Activated T-cell treated with anti-CD3 and anti-CD28 coated beads, Interleukin-2, amount 50 U/mL, for 48 hours (primary cell): ENCODE results near the gene NEU1.
A peak's percentile ranks its signal among the peaks of the same experiment; 100 is the strongest.
"Not testable (repeated sequence)": the region's sequence is repeated elsewhere in the genome, so short reads cannot be mapped to it uniquely, and the experiment has no call there.

ENCODE experiments used
- DNase-seq, 2 experiments: peaks; one replicate each; pipeline ENCODE4 v3.0.0-alpha.2; 2020

The NEU1 gene

GRCh38 chr6:31862344-31863235 lies at the start of gene NEU1:
Gene NEU1, minus strand, starts transcription at chr6:31862821. Its CDS starts 45 bp downstream, at chr6:31862776.
- DNase-seq = peak; percentile 98

- no peak for DNase-seq
Measured at GRCh38 chr6:31911826-31912585, 49.4 kb upstream of the NEU1 start.

GRCh38 chr6:31909298-31909697 lies 46.7 kb upstream of the NEU1 start:
- not testable (repeated sequence) for DNase-seq

- no peak for DNase-seq
Measured at GRCh38 chr6:31908791-31909190, 46.2 kb upstream of the NEU1 start.

GRCh38 chr6:31908255-31908654 lies 45.6 kb upstream of the NEU1 start:
- DNase-seq = not testable (repeated sequence)

DNA sequence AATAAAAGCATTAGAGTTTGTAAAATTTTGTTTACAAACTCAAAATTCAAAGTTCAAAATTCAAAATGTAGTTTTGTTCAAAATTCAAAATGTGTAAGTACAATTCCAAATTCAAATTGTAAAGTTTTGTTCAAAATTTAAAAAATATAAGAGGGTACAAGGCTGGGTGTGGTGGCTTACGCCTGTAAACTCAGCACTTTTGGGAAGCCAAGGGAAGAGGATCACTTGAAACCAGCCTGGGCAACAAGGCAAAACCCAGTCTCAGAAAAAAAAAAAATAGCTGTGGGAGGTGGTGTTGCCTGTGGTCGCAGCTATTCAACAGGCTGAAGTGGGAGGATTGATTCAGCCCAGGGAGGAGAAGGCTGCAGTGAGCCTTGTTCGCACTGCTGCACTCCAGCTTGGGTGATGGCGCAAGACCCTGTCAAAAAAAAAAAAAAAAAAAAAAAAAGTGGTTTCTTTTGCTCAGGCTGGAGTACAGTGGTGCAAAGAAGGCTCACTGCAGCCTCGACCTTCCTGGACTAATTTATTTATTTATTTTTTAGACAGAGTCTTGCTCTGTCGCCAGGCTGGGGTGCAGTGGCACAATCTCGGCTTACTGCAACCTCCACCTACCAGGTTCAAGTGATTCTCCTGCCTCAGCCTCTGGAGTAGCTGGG lies 44.7 kb upstream of the NEU1 start:
- DNase-seq = peak in 1 of 2 experiments; percentile 30

GRCh38 chr6:31906727-31907126 lies 44.1 kb upstream of the NEU1 start:
- DNase-seq = not testable (repeated sequence)

DNA sequence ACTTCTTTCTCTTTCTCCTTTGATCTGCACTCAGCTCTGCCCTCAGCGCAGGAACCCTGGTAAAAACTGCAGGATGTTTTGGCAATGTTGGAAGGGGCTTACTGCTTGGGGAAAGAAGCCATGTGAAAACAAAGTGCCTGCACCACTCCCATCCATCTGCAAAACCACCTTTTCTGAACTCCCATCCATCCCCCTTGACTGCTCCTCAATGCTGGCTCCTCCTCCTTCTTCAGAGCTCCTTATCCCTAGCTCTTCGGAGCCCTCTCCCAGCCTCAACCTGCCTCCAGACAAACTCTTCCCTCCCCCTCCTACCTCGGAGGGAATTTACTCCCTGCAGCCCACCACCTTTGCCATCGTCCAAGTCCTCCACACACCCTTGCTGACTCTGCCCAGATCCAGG lies 43.5 kb upstream of the NEU1 start:
- no peak for DNase-seq

- DNase-seq = no peak
Measured at GRCh38 chr6:31905041-31905440, 42.4 kb upstream of the NEU1 start.

DNA sequence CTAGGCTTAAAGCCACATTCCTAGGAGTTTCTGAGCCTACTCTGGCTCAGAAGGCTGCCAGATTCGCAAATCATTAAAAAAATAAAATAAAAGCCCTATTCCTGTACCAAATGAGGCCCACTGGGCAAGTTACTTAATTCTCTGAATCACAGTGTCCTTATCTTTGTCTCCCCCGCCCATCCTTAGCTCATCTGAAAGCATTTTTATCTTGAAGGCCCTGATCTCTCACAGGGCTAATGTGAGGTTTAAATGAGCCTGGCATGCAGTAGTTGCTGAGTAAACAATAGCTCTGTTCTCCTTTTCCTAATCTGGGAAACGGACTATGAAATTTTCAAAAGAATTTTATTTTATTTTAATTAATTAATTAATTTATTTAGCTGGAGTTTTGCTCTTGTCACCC lies 41.3 kb upstream of the NEU1 start:
- no peak for DNase-seq

DNA sequence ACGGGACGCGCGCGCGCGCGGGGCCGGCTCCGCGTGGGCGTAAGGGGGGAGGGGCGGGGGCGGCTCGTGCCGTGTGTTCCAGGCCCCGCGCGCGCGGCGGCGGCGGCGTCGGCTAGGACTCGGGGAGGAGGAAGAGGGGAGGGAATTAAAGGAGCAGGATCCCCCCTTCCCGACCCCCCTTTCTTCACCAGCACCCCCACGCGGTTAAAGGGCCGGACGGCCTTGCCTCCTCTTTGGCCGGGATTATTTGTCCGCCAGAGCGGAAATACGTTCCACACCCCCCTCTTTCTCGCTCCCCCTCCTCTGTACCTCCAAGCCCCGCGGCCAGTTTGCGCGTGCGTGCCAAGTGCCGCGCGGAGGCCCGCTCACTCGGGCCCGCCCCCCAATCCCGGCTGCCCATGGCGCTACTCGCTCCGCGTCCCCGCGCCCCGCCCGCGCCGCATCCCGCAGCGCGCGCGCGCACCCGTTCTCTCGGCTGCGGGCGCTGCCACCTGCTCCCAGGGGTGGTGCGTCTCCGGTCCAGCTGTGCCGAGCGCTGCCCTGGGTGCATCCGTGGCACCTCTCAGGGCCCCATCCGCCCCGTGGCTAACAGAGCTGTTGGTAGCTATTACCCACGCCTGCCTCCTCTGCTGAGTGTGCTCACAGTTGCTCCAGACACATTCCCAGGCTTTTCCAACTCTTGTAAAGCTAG lies 39.5 kb upstream of the NEU1 start, which contains the start of gene ZBTB12:
Gene ZBTB12, minus strand, starts transcription at position 134 of the 691 bp plus-strand sequence. CDS start 781 bp downstream, outside the sequence.
- DNase-seq = peak; percentile 87 to 90

DNA sequence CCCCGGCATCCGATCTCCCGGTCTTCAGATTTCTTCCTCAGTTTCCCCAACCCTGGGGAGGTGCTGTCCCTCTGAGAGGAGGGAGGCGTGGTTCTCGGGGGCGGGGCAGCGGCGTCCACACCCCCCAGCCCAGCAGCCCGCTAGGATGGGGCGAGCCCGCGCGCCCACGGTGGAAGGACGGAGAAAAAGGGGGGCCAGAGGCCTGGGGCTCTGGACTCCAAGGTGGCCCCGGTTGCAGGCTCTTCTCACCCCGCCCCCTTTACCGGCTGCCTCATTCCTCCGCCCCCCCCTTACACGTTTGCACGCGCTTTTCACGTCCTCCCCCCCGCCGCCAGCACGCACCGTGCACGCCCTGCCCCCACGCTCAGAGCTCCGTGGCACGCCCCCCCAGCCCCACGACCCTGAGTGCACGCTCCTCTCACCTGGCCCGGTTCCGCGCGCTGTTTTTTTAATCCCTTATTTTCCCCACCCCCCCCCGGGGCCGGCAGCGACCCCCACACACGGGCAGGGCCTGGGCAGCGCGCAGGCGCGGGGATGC lies 38.9 kb upstream of the NEU1 start:
- DNase-seq = peak; percentile 68 to 73

- peak in 1 of 2 experiments; percentile 26 for DNase-seq
Measured at GRCh38 chr6:31900917-31901414, 38.3 kb upstream of the NEU1 start.

DNA sequence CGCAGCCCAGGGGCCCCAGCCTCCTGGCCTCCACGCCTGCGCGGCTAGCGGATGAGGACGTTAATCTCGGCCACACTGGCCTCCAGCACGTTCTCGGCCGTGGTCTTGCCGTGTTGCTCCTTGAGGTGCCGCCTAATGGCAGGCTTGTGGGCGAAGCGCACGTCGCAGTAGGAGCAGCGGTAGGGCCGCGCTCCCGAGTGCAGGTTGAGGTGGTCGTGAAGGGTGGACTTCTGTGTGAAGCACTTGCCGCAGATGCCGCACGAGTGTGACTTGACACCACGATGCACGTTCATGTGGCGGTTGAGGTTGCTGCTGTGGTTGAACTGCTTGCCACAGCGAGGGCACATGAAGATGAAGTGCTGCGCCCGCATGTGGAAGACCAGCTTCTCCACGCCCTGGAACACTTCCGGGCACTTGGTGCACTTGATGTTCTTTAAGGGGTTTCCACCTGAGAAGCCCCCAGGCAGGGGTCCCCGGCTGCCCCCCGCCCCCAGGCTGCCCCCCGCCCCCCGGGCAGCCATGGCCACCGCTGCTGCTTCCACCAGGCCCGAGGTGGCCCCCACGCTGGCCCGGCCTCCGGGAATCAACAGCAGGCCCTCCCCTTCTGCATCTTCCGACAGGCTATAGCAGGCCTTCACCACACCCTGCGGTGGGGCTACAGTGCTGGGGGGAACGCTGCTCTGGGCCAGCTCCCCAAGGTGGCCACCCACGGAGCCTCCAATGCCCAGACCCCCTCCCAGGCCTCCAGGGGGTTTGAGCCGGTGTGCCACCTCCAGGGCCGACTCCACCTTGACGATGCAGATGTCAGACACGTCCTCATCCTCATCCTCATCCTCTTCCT lies 37.5 kb upstream of the NEU1 start:
- DNase-seq = peak in 1 of 2 experiments; percentile 37

- DNase-seq = no peak
Measured at GRCh38 chr6:31899215-31899614, 36.6 kb upstream of the NEU1 start.

- peak in 1 of 2 experiments; percentile 47 for DNase-seq
Measured at GRCh38 chr6:31898383-31899011, 35.9 kb upstream of the NEU1 start.

DNA sequence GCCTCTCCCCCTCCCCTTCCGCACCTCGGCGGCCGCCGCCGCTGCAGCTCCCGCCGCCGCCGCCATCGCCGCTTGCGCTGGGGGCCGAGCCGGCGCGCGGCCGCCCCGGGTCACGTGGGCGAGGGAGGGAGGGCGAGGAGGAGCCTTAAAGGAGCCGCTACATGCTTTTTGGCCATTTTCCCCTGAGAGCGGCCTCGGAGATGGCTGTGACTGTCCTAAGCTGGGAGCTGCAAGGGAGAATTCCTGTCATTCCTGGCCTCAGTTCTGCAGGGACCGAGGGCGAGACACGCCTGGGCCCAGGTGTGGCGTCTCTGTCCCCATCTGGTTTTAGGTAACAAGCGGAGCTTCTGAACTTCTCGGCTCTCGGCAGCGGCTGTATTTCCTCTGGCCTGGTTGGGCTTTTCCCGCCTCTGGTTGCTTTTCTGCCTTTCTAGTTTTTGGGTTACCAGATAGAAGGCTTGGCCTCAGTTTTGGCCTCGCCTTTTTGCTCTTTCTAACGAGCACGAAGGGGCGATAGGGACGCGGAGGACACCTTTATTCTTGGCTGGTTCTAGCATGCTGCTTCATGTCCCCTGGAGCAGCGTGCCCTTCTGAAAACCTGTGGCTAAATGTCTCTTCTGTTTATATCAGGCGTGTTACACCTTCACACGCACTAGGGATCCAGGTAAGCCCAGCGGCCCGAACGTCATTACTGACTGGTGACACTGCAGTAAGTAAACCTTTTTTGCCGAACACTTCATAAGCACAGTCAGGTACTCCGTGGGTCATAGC lies 35.2 kb upstream of the NEU1 start, which contains the start of gene EHMT2:
Gene EHMT2, minus strand, starts transcription at position 87 of the 771 bp plus-strand sequence. Its CDS starts 21 bp downstream, at position 66.
- DNase-seq = peak; percentile 87 to 90

DNA sequence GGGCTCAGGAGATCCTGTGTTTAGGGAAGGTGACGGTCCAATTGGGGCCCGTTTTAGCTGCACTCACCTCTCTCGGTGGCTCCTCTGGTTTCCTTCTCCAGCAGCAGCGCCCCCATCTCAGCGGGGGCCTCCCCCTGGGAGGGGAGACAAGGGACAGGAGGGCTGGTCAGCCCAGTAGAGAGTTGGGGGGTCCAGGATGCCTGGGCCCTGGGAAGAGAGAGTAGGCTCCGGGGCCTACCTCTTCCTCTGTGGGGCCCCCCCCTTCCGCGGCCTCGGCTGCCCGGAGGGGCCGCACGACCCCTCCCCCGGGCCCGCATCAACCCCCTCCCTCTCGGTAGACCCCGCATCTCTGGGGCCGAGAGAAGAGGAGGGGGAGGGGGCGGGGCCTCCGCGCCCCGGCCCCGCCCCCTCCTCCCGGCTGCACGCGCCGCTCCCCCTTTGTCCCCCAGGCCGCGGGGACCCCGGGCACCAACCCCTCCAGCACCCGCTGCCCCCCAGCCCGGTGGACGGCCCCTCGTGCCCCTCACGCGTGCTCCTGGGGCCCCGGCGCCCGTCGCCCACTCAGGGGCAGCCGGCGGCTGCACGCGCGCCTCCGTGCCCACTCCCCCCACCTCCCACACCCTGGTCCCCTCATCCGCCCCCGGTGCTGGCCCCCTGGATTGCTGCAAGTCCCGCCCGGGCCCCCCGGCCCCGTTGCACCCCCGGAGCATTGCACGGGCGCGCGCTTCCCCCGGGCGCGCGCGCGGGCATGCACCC lies 34.4 kb upstream of the NEU1 start:
- peak in 1 of 2 experiments; percentile 33 for DNase-seq

DNA sequence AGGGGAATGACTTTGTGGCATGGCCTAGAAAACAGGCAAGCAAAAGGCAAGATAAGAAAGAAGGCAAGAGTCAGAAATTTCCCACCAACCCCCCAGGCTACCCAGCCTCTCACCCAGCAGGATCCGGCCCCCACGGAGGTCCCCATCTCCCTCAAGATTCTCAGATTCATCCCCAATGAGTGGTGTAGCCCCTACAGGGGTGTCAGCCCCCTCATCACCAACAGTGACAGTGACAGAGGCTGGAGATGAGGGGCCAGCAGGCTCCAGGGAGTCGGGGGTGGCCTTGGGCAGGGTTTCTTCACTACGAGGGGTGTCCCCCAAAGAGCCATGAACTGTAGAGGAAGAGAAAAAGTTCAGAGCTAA lies 33.9 kb upstream of the NEU1 start:
- no peak for DNase-seq
